ENCODE measurements around the gene CCDC66. TPM values are rescaled to one million over a fixed set of nuclear protein-coding genes. Genes with fewer than 3 reads are reported as not detected.

CCDC66 gene
- total and polyA plus RNA-seq, 2 experiments from 2014 or later: 26.9 to 50.3 TPM

- Histone ChIP-seq H3K27me3 (ENCODE audit: insufficient read depth) (no peaks in the 10 kb centered on the region), H3F3A (replicated peaks; ENCODE audit: low read depth) (no peaks in the 10 kb centered on the region), H3K27ac (ENCODE audit: low read depth) (no peak overlapping the region), H3K79me2 (replicated peaks; ENCODE audit: insufficient read depth) (no peaks in the 10 kb centered on the region), H3K4me3 (no peak overlapping the region), H4K20me1 (replicated peaks; ENCODE audit: insufficient read depth) (no peaks in the 10 kb centered on the region), H3K4me2 (no peak overlapping the region), H3K9me2 (ENCODE audit: insufficient read depth) (peaks cover 17% of the 10 kb centered on the region), H3K36me3 (ENCODE audit: insufficient read depth) (no peaks in the 10 kb centered on the region), H2AFZ (0 out of 2 replicates have a peak overlapping the region, but pooled peaks have one; percentile 52), H3K4me1 (ENCODE audit: insufficient read depth) (peaks cover 10% of the 10 kb centered on the region)
- Mint-ChIP-seq H3K27me3 (ENCODE audit: insufficient read depth, low read depth, poor library complexity) (peaks cover 11% of the 10 kb centered on the region), H3K9me3 (no peaks in the 10 kb centered on the region), H3K4me3 (no peak overlapping the region), H3K36me3 (ENCODE audit: low read depth) (no peaks in the 10 kb centered on the region), H3K27ac (no peak overlapping the region), H3K4me1 (peaks cover 17% of the 10 kb centered on the region)
- DNase-seq (ENCODE audit: low spot score): no peak
- ATAC-seq: no peak
- TF ChIP-seq REST (IDR thresholded peaks at IDR 0.05; ENCODE audit: unreplicated experiment) (no peak), NANOG (IDR thresholded peaks at IDR 0.05; ENCODE audit: borderline replicate concordance) (no peak), ETS1 (IDR thresholded peaks at IDR 0.05) (no peak), ZNF114 (CRISPR knock-in tag; IDR thresholded peaks at IDR 0.05) (no peak), EZH2 (IDR thresholded peaks at IDR 0.05; ENCODE audit: low read depth, unreplicated experiment) (no peak), EZH2phosphoT487 (IDR thresholded peaks at IDR 0.05; ENCODE audit: unreplicated experiment) (no peak), ZNF331 (CRISPR knock-in tag; IDR thresholded peaks at IDR 0.05; ENCODE audit: low read depth) (no peak), CREB1 (CRISPR knock-in tag; IDR thresholded peaks at IDR 0.05; ENCODE audit: low read depth) (no peak), JUNB (IDR thresholded peaks at IDR 0.05; ENCODE audit: unreplicated experiment) (no peak), ZNF462 (CRISPR knock-in tag; IDR thresholded peaks at IDR 0.05) (no peak), STAT1 (IDR thresholded peaks at IDR 0.05; ENCODE audit: unreplicated experiment) (no peak), POLR2AphosphoS5 (IDR thresholded peaks at IDR 0.05; ENCODE audit: low read depth) (no peak), CTCF (conservative IDR thresholded peaks at IDR 0.05; ENCODE audit: low read depth in 2 of 2) (no peak)
Observed at GRCh38 chr3:56525291-56525690, 31.7 kb upstream of the CCDC66 start.
